Upper lobe of left lung (tissue), 4 donors: ENCODE data around the gene MANBA.

Experiments used
- POLR2A ChIP-seq, 4 donors: fragments of 450-650 bp; IDR thresholded peaks; one replicate each; pipeline ENCODE4 v1.5.1; 2016 to 2017; ENCODE audit warnings: antibody characterized with exemption in 4 of 4, mild to moderate bottlenecking in 2 of 4
- POLR2AphosphoS5 ChIP-seq, 2 donors: sonication (generic); formaldehyde crosslinking; IDR thresholded peaks; one replicate each; pipeline ENCODE4 v1.5.1; 2017; ENCODE audit warnings: antibody characterized with exemption in 2 of 2
- TF ChIP-seq, protein P1 (sequence below), 6 experiments: fragments of 450-650 bp in 4 of 6; fragments of 200-600 bp in 2 of 6; sonication (generic) in 2 of 6; IDR thresholded peaks; one replicate each; pipeline ENCODE4 v1.5.1; 2016 to 2019; ENCODE audit warnings: antibody characterized with exemption in 6 of 6

GRCh38 chr4:102736636-102737549, 23.9 kb downstream of the MANBA start:
- TF ChIP-seq, protein P1, sequence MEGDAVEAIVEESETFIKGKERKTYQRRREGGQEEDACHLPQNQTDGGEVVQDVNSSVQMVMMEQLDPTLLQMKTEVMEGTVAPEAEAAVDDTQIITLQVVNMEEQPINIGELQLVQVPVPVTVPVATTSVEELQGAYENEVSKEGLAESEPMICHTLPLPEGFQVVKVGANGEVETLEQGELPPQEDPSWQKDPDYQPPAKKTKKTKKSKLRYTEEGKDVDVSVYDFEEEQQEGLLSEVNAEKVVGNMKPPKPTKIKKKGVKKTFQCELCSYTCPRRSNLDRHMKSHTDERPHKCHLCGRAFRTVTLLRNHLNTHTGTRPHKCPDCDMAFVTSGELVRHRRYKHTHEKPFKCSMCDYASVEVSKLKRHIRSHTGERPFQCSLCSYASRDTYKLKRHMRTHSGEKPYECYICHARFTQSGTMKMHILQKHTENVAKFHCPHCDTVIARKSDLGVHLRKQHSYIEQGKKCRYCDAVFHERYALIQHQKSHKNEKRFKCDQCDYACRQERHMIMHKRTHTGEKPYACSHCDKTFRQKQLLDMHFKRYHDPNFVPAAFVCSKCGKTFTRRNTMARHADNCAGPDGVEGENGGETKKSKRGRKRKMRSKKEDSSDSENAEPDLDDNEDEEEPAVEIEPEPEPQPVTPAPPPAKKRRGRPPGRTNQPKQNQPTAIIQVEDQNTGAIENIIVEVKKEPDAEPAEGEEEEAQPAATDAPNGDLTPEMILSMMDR (IDR thresholded peaks at IDR 0.05): no peak
- TF ChIP-seq POLR2A (IDR thresholded peaks at IDR 0.05) (no peak), POLR2AphosphoS5 (IDR thresholded peaks at IDR 0.05) (no peak)
